HepG2 (cell line): ENCODE results near the gene ARVCF. TPM values are rescaled to one million over a fixed set of nuclear protein-coding genes. Genes with fewer than 3 reads are reported as not detected.

Source experiments
- AGO1 ChIP-seq: fragments of 200-400 bp; formaldehyde crosslinking; IDR thresholded peaks from 2 replicates; pipeline ENCODE4 v1.6.1; 2017; ENCODE audit warnings: mild to moderate bottlenecking, low read depth, low read length, moderate library complexity; ENCODE audit not compliant: poor library complexity, severe bottlenecking
- ARID4A ChIP-seq: sonication (generic); formaldehyde crosslinking; IDR thresholded peaks from 2 replicates; pipeline ENCODE4 v1.5.0; 2020; ENCODE audit warnings: mild to moderate bottlenecking, missing genetic modification reagents, borderline replicate concordance
- ATF6 ChIP-seq: sonication (generic); formaldehyde crosslinking; conservative IDR thresholded peaks from 2 replicates; pipeline ENCODE4 v1.4.0; 2020; ENCODE audit warnings: missing genetic modification reagents
- ELF4 ChIP-seq: sonication (generic); formaldehyde crosslinking; IDR thresholded peaks from 2 replicates; pipeline ENCODE4 v1.5.0; 2020; ENCODE audit warnings: missing genetic modification reagents, mild to moderate bottlenecking, moderate library complexity, borderline replicate concordance
- MNT ChIP-seq: fragments of 450-650 bp; IDR thresholded peaks from 2 replicates; pipeline ENCODE4 v1.6.1; 2016
- PAF1 ChIP-seq: IDR thresholded peaks from 2 replicates; pipeline ENCODE4 v1.6.1; 2016; ENCODE audit warnings: missing genetic modification reagents, missing compliant biosample characterization
- XBP1 ChIP-seq: sonication (generic); formaldehyde crosslinking; IDR thresholded peaks from 2 replicates; pipeline ENCODE4 v1.5.0; 2020; ENCODE audit warnings: missing genetic modification reagents
- YEATS4 ChIP-seq: sonication (generic); formaldehyde crosslinking; IDR thresholded peaks from 2 replicates; pipeline ENCODE4 v1.4.0; 2020; ENCODE audit warnings: missing genetic modification reagents, borderline replicate concordance
- ZBTB20 ChIP-seq: sonication (generic); formaldehyde crosslinking; IDR thresholded peaks from 2 replicates; pipeline ENCODE4 v1.8.1; 2023; ENCODE audit warnings: missing genetic modification reagents, low read depth, mild to moderate bottlenecking, borderline replicate concordance
- ZBTB39 ChIP-seq: sonication (generic); formaldehyde crosslinking; IDR thresholded peaks from 2 replicates; pipeline ENCODE4 v1.5.0; 2020; ENCODE audit warnings: missing genetic modification reagents
- ZNF275 ChIP-seq: sonication (generic); formaldehyde crosslinking; IDR thresholded peaks from 2 replicates; pipeline ENCODE4 v1.8.0; 2022; ENCODE audit warnings: missing genetic modification reagents, mild to moderate bottlenecking, inconsistent platforms, borderline replicate concordance
- ZNF337 ChIP-seq: sonication (generic); formaldehyde crosslinking; IDR thresholded peaks from 2 replicates; pipeline ENCODE4 v1.5.1; 2020; ENCODE audit warnings: missing genetic modification reagents, low read depth, mild to moderate bottlenecking, borderline replicate concordance
- ZNF441 ChIP-seq: sonication (generic); formaldehyde crosslinking; IDR thresholded peaks from 2 replicates; pipeline ENCODE4 v1.7.0; 2021; ENCODE audit warnings: missing genetic modification reagents, borderline replicate concordance
- ZNF546 ChIP-seq: sonication (generic); formaldehyde crosslinking; conservative IDR thresholded peaks from 2 replicates; pipeline ENCODE4 v1.8.1; 2023; ENCODE audit warnings: mild to moderate bottlenecking, missing genetic modification reagents
- ZNF598 ChIP-seq: sonication (generic); formaldehyde crosslinking; IDR thresholded peaks from 2 replicates; pipeline ENCODE4 v1.5.1; 2020; ENCODE audit warnings: mild to moderate bottlenecking, missing genetic modification reagents, borderline replicate concordance
- polyA plus RNA-seq, 8 experiments: library from polyadenylated mRNA; depleted of rRNA in 3 of 8; stranded (reverse) in 7 of 8; unstranded in 1 of 8; fragments of >200 nt; fragmentation: Illumina TruSeq in 4 of 8; extraction: Trizol in 4 of 8; gene quantifications; 2 replicates each; pipeline versions ENCODE4 v1.2.1 to v1.2.3, GENCODE V29; 2011 to 2016; ENCODE audit warnings: low read depth in 4 of 8, missing spikeins in 1 of 8, mixed read lengths in 1 of 8; ENCODE audit not compliant: insufficient read depth in 1 of 8
- total RNA-seq, 5 experiments: library from RNA; depleted of rRNA; stranded (reverse); fragments of >200 nt; fragmentation: Illumina TruSeq; extraction: Trizol; gene quantifications; 2 replicates each; pipeline ENCODE4 v1.2.3, GENCODE V29; 2016; ENCODE audit warnings: low read depth in 1 of 5

The ARVCF gene
- total and polyA plus RNA-seq, 2 of the 13 experiments (the other 11 are each of a cell fraction or from before 2014, with no cell fraction given): 16.4 to 17.7 TPM

GRCh38 chr22:19959587-19960490 is 56.8 kb downstream of the ARVCF start (continued):
- no peak for TF ChIP-seq ZNF275 (CRISPR knock-in tag)
- TF ChIP-seq ZNF337 (CRISPR knock-in tag): no peak
- TF ChIP-seq ZNF598: 0 out of 2 replicates have a peak, but pooled peaks have one; percentile 15
- TF ChIP-seq ZBTB20: 0 out of 2 replicates have a peak, but pooled peaks have one; percentile 35
- no peak for TF ChIP-seq ELF4 (CRISPR knock-in tag)
- TF ChIP-seq ARID4A (CRISPR knock-in tag): peak; percentile 68; the same call in 1 of the 2 replicates
- TF ChIP-seq ATF6: 0 out of 2 replicates have a peak, but pooled peaks have one; percentile 68
- TF ChIP-seq PAF1: 0 out of 2 replicates have a peak, but pooled peaks have one; percentile 60
- TF ChIP-seq XBP1 (CRISPR knock-in tag): no peak
- no peak for TF ChIP-seq ZNF441
- no peak for TF ChIP-seq MNT
- TF ChIP-seq ZBTB39 (CRISPR knock-in tag): no peak
- 0 out of 2 replicates have a peak, but pooled peaks have one; percentile 36 for TF ChIP-seq ZNF546
- TF ChIP-seq YEATS4 (CRISPR knock-in tag): peak; percentile 84
- TF ChIP-seq AGO1: peak; percentile 87
